Brain microvascular endothelial cell (primary cell): ENCODE results near the gene NAT10.

ENCODE experiments used
- DNase-seq: peaks from one replicate; pipeline ENCODE4 v3.0.0-alpha.2; 2020
- H3K27ac ChIP-seq: fragments of 250-450 bp; sonication (Bioruptor Pico); 2 replicates; pipeline ENCODE4 v1.5.1; 2020; ENCODE audit warnings: mild to moderate bottlenecking, moderate library complexity
- H3K27me3 ChIP-seq: fragments of 250-450 bp; sonication (Bioruptor Pico); replicated peaks from 2 replicates; pipeline ENCODE4 v1.5.1; 2020; ENCODE audit warnings: mild to moderate bottlenecking
- H3K36me3 ChIP-seq: fragments of 250-450 bp; sonication (Bioruptor Pico); replicated peaks from 2 replicates; pipeline ENCODE4 v1.5.1; 2020; ENCODE audit warnings: mild to moderate bottlenecking
- H3K4me3 ChIP-seq: 2 replicates; pipeline ENCODE4 v1.5.1; 2011; ENCODE audit warnings: low read depth, mild to moderate bottlenecking, control low read depth, low read length, moderate library complexity
- in situ Hi-C: cut with HindIII; loops from 2 replicates; pipeline ENCODE4 v1.10.0; 2017; ENCODE audit warnings: low sequenced_read_pairs, low pct_ligation_motif_present
- TF ChIP-seq, protein P1 (sequence below): IDR thresholded peaks from 2 replicates; pipeline ENCODE4 v1.5.1; 2011; ENCODE audit warnings: low read depth, mild to moderate bottlenecking, moderate library complexity, low read length, control low read depth, inconsistent platforms; ENCODE audit errors: missing control alignments

The NAT10 gene

DNA sequence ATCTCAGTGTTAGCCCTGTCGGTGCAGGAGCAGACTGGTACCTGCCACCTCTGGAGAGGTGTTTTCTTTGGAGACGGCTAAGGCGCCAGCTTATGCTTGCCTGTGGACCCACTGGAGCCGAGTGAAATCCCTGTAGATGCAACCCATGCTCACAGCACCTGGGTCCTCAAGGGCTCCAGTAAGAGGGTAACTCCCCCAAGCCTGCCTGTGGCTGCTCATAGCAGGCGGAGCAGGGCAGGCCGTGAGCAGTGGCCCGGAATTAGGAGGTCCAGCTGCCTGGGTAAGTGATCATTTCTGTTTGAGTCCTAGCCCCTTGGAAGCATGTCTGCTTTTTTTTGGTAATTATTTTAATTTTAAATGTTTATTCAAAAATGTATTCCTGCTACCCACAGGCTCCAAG lies 43.8 kb downstream of the NAT10 start:
- Histone ChIP-seq H3K27me3 (no peaks in the 10 kb centered on the region), H3K27ac (no peak overlapping the region), H3K36me3 (peaks cover 48% of the 10 kb centered on the region), H3K4me3 (no peak overlapping the region)
- no peak for DNase-seq
- in situ Hi-C loops, result no loop called here
- TF ChIP-seq, protein P1, sequence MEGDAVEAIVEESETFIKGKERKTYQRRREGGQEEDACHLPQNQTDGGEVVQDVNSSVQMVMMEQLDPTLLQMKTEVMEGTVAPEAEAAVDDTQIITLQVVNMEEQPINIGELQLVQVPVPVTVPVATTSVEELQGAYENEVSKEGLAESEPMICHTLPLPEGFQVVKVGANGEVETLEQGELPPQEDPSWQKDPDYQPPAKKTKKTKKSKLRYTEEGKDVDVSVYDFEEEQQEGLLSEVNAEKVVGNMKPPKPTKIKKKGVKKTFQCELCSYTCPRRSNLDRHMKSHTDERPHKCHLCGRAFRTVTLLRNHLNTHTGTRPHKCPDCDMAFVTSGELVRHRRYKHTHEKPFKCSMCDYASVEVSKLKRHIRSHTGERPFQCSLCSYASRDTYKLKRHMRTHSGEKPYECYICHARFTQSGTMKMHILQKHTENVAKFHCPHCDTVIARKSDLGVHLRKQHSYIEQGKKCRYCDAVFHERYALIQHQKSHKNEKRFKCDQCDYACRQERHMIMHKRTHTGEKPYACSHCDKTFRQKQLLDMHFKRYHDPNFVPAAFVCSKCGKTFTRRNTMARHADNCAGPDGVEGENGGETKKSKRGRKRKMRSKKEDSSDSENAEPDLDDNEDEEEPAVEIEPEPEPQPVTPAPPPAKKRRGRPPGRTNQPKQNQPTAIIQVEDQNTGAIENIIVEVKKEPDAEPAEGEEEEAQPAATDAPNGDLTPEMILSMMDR, result no peak

DNA sequence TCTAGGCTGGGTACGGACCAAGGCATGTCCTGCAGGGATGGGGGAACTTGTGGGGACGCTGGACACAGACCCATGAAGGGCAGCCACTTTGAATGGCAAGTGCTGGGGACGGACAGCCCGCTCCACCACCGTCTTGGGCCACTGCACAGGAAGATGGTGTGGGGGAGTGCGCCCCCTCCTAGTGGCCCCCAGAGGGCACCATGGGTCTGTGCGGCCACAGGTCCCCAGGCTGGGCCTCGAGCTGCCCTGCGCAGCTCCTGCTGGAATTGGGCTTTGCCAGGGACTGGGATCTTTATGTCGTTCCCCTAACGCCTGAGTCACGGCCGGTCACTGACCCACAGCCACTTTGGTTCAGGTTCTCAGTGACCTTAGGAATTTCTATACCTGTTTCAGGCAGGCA lies 44.4 kb downstream of the NAT10 start:
- DNase-seq, result no peak
- H3K36me3 ChIP-seq, result peaks cover 43% of the 10 kb centered on the region
- TF ChIP-seq, protein P1, result peak; percentile 65

DNA sequence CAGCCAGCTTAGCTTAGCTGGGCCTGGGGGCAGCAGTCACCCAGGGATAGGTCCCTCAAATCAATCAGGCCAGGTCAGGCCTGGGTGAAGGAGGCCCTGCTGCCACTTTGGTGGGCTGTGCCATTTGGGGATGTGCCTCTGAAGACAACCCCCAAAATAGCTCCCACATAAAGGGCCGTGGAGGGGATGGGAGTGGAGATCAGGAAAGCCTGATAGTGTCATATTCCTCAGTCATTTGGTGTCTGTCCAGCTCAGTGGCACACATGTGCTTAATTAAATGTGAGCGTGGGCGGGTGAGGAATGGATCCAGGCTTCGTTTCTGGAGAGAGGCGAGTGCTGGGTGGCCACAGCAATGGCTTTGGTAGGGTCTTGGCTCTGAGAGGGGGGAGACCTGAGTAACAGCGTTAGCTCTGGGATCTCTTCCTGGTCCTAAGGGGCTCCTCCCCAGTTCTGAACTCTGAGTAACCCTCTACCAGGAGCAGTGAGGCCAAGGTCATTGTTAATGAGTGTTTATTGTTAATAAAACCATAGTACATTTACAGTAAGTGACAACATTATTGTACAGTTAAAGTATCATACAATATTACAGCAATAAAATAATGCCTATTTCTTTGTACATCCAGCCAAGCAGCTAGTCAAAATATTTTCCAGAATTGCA lies 45.2 kb downstream of the NAT10 start:
- Histone ChIP-seq H3K27me3 (no peaks in the 10 kb centered on the region), H3K36me3 (peaks cover 42% of the 10 kb centered on the region), H3K27ac (no peak overlapping the region), H3K4me3 (no peak overlapping the region)
- DNase-seq, result no peak
- in situ Hi-C loops, result loop anchor here (25.0 kb wide), 1 partner anchor 337 kb away; no protein-coding TSS in a partner anchor
- TF ChIP-seq, protein P1, result no peak

More for the DNA sequence above, 44.4 kb downstream of the NAT10 start:
- in situ Hi-C loops, result loop anchor here (25.0 kb wide), 1 partner anchor 338 kb away; no protein-coding TSS in a partner anchor
- Histone ChIP-seq H3K27ac (no peak overlapping the region), H3K4me3 (no peak overlapping the region), H3K27me3 (no peaks in the 10 kb centered on the region)

DNA sequence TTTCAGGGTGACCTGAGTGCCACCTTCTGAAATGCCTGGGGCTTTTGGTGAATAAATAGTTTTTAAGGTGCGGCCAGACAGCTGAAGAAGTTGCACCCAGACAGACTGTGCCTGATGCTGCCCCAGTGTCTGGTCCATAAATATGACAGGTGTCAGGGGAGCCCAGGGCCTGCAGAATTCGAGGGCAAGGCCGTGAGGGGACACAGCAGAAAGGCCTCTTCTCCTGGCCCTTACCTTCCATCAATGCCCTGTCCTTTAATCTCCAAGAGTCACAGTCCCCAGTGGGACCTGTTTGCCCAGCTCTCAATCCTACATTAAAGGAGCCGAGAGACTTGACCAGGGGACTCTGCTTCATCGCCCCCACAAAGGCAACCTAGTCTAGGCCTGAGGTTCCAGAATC lies 45.7 kb downstream of the NAT10 start:
- DNase-seq, result no peak
- Histone ChIP-seq H3K27ac (no peak overlapping the region), H3K27me3 (no peaks in the 10 kb centered on the region), H3K4me3 (no peak overlapping the region), H3K36me3 (peaks cover 38% of the 10 kb centered on the region)
- in situ Hi-C loops, result loop anchor here (25.0 kb wide), 1 partner anchor 336 kb away; no protein-coding TSS in a partner anchor
- TF ChIP-seq, protein P1, result no peak

DNA sequence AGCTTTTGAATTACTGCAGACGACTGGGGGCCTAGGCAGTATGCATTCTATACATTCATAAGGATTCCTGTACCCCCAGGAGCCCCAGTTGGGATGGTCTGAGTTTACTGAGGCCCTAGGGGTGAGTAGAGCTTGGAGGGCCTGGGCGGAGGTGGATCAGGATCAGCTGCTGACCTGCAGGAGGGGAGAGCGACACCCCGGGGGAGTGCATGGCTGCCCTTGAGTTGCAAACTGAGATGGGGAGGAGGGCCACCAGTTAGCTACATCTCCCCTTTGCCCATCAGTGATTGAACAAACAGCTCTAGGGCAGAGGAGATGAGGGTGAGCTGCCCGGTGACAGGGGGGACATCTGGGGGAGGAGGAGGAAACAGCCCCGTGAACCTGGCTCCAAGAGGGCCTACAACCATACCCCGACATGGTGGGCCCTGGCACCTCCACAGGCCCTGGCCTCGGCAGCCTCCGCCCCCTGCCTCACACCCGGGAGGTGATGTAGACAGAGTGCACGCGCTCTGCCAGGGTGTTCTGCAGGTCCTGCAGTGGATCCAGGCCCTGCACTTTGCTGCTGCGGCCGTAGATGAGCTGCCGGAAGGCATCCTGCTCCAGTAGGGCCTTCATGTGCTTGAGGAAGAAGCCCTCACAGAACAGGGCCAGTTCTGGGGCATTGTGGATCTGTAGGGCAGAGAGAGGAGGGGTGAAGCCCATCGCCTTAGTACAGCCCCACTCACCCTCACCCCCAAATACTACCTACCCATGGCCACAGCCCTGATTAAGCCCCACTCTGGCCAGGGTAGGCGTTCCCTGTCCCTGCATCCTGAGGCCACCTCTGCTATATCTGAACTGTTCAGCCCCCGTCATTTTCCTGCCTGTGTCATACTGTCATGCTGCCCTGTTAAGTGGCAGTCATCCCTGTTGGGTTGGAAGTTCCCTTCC lies 46.8 kb downstream of the NAT10 start:
- TF ChIP-seq, protein P1, result no peak
- Histone ChIP-seq H3K36me3 (peaks cover 31% of the 10 kb centered on the region), H3K4me3 (no peak overlapping the region), H3K27ac (no peak overlapping the region), H3K27me3 (no peaks in the 10 kb centered on the region)
- in situ Hi-C loops, result loop anchor here (25.0 kb wide), 1 partner anchor 335 kb away; no protein-coding TSS in a partner anchor
- no peak for DNase-seq
